AG04449 (cell line): ENCODE data around the gene ZNF160.
A peak's percentile ranks its signal among the peaks of the same experiment; 100 is the strongest.

Source experiments
- CTCF ChIA-PET: fragments of 350-600 bp; formaldehyde crosslinking; extraction: SDS; loops from one replicate; lab custom pipeline; 2021; ENCODE audit warnings: antibody characterized with exemption; lab: Yijun Ruan, JAX
- POLR2A ChIA-PET: fragments of 400-600, 350-600 bp; formaldehyde crosslinking; extraction: SDS; loops from one replicate; lab custom pipeline; 2020; ENCODE audit warnings: antibody characterized with exemption, inconsistent platforms; lab: Yijun Ruan, JAX
- DNase-seq: peaks from one replicate; pipeline ENCODE4 v3.0.0-alpha.2; 2010; ENCODE audit warnings: low read depth, low spot score
- H3K4me3 ChIP-seq: 2 replicates; pipeline ENCODE4 v1.5.1; 2011; ENCODE audit warnings: low read depth, mild to moderate bottlenecking, control low read depth, low read length
- TF ChIP-seq, protein P1 (sequence below): IDR thresholded peaks from one replicate; pipeline ENCODE4 v1.5.1; 2011; ENCODE audit warnings: mild to moderate bottlenecking, moderate library complexity, low read length, control low read depth, inconsistent platforms; ENCODE audit not compliant: insufficient read depth; ENCODE audit errors: missing control alignments

Gene ZNF160

DNA sequence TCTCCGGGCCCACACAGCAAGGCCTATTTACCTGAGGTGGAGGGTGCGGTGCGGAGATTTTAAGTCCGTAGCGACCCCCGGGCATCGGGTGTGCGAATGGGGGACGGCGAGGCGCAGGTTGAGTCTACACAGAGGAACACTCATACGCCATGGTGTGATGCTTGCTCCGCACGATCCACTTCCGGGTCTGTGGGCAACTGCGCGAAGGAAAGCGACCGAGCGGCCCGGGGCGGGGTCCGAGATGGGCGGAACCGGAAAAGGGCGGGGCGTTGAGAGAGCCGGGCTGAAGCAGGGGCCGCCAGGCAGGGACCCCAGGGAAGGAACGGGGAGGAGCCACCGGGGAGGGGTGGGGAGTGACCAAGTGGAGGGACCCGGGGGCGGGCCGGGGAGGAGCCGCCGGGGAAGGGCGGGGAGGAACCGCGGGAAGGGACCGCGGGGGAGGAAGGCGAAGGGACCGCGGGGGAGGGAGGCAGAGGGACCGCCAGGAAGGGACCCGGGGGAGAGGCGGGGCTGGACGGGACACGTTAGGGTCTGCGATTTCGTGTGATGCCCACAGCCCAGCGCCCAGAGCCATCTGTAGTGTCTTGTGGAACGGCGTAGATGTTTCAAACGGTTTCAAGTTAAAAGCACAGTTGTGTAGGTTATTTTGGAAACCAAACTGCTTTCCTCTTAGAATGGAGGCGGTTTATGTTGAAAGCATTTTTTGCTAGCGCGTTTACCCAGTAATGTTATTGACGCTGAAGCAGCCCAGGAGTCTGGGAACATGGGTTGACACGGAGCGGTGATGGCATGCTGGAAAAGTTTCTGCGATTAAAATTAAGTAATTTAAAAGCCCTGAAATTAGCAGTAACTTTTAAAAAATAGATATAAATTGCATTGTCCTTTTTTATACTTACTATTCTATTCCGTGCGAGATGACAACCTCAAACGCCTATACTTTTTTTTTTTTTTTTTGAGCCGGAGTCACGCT lies at the start of gene ZNF160:
Gene ZNF160 (minus strand): TSS at position 189 of the 970 bp plus-strand sequence. CDS start 17,146 bp downstream, outside the sequence.
- POLR2A ChIA-PET: interaction anchor here (0.6 kb wide), 1 partner anchor 169 kb away, joined by 3 read pairs; no protein-coding TSS in a partner anchor
- H3K4me3 ChIP-seq: peak within 1 kb of the TSS; percentile 92
- DNase-seq: peak; percentile 65
- CTCF ChIA-PET: no interaction called here
- TF ChIP-seq, protein P1, sequence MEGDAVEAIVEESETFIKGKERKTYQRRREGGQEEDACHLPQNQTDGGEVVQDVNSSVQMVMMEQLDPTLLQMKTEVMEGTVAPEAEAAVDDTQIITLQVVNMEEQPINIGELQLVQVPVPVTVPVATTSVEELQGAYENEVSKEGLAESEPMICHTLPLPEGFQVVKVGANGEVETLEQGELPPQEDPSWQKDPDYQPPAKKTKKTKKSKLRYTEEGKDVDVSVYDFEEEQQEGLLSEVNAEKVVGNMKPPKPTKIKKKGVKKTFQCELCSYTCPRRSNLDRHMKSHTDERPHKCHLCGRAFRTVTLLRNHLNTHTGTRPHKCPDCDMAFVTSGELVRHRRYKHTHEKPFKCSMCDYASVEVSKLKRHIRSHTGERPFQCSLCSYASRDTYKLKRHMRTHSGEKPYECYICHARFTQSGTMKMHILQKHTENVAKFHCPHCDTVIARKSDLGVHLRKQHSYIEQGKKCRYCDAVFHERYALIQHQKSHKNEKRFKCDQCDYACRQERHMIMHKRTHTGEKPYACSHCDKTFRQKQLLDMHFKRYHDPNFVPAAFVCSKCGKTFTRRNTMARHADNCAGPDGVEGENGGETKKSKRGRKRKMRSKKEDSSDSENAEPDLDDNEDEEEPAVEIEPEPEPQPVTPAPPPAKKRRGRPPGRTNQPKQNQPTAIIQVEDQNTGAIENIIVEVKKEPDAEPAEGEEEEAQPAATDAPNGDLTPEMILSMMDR: no peak

DNA sequence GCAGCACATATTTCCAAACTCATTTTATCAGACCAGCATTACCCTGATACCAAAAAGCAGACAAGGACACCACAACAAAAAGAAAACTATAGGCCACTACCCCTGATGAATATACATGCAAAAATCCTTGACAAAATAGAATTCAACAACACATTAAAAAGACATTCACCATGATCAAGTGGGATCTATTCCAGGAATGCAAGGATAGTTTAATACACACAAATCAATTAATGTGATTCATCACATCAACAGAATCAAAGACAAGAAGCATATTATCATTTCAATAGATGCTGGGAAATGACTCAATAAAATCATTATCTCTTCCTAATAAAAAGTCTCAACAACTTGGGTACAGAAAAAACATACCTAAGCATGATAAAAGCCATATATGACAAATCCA lies 44.4 kb upstream of the ZNF160 start:
- no peak overlapping the region for H3K4me3 ChIP-seq
- CTCF ChIA-PET: no interaction called here
- DNase-seq: no peak
- TF ChIP-seq, protein P1: no peak
- POLR2A ChIA-PET: no interaction called here

DNA sequence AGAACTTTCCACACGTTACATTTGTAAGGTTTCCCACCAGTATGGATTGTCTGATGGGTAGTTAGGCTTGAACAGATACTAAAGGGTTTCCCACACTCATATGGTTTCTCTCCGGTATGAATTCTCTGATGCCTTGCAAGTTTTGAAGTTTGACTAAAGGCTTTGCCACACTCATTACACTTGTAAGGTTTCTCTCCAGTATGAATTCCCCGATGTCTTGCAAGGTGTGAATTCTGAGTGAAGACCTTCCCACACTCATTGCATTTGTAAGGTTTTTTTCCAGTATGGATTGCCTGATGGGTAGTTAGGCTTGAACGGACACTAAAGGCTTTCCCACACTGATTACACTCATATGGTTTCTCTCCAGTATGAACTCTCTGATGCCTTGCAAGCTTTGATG lies 37.1 kb upstream of the ZNF160 start:
- CTCF ChIA-PET: no interaction called here
- H3K4me3 ChIP-seq: no peak overlapping the region
- no peak for DNase-seq
- POLR2A ChIA-PET: no interaction called here
- TF ChIP-seq, protein P1: no peak

DNA sequence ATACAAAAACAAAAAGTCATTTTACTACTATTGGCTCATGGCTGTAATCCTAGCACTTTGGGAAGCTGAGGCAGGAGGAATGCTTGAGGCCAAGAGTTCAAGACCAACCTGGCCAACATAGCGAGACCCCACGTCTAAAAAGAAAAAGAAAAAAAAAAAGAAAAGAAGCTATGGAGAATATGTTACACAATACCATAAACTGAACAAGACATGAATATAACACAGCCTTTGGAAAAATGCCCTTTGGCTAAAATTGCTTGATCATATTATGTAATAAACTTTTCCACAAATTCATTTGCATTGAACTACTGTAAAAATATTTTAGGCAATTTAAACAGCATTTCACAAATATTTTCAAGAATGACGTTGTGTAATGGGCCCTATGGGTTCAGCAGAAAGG lies 33.2 kb upstream of the ZNF160 start:
- H3K4me3 ChIP-seq: no peak overlapping the region
- no peak for DNase-seq
- POLR2A ChIA-PET: no interaction called here
- TF ChIP-seq, protein P1: no peak
- CTCF ChIA-PET: no interaction called here

DNA sequence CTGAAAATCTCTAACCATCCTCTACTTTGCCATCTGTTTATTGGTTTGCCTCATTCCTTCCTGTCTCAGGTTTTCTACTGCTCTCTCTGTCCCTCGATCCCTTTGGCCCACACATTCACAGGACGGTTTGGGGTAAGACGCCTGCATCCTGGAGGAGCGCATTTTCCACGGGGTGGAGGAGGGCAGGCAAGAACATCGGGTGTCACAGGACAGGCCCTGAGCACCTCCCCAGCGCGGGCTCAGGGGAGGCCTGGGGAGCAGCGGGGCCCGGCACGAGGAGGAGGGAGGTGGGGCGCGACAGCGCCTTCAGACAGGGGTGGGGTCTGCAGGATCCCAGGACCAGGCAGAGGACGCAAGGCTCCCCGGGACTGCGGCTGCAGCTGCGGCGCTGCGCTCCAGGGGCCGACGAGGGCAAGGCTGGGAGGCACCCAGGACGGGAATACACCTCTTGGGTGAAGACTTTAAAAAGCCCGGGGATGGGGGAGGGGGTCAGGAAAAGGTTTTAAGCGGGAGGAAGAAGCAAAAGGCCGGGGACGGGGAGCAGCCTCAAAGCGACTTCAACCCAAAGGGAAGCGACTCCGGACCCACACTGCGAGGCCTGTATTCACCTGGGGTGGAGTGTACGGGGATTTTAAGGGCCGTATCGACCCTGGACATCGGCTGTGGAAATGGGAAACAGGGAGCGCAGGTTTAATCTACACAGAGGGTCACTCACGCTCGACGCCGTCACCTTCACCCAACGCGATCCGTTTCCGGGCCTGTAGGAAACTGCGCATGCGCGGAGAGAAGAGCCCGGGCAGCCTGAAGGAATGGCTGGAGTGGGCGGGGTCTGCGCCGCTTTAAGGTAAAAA lies 29.1 kb upstream of the ZNF160 start, which contains the start of gene ZNF415:
Gene ZNF415 (minus strand): TSS at position 770 of the 851 bp plus-strand sequence. CDS start 10,234 bp downstream, outside the sequence.
- H3K4me3 ChIP-seq: peak within 1 kb of the TSS; percentile 78
- no peak for DNase-seq
- POLR2A ChIA-PET: no interaction called here
- CTCF ChIA-PET: no interaction called here
- TF ChIP-seq, protein P1: no peak

DNA sequence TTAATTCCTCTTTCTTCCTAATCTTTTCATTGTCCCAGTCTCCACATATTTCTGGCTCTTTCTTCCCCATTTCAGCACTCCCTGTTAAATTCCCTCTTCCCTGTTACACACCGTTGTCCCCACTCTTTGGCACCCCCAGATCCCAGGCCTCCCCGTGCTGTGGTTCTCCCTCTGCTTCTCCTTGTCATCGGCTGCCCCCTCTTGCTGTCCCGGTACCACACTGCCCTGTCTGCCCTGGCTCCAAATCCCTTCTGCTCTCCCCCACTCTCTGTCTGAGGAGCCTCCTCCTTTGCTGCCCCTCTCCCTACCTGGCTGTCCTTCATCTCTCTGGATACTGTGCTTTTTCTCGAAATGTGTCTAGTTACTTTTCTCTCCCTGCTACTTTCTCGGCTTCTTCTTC lies 28.5 kb upstream of the ZNF160 start:
- no peak for DNase-seq
- TF ChIP-seq, protein P1: no peak
- peak overlapping the region; percentile 78 for H3K4me3 ChIP-seq
- ChIA-PET CTCF (no interaction called here), POLR2A (no interaction called here)
